WTC11 (cell line): ENCODE measurements around the gene DCAF17.

ENCODE experiments used
- E2F5 ChIP-seq: sonication (generic); formaldehyde crosslinking; IDR thresholded peaks from 2 replicates; pipeline ENCODE4 v1.8.1; 2022; ENCODE audit warnings: mild to moderate bottlenecking, moderate library complexity, missing genetic modification reagents
- ELF4 ChIP-seq: sonication (generic); formaldehyde crosslinking; IDR thresholded peaks from 2 replicates; pipeline ENCODE4 v1.8.1; 2022; ENCODE audit warnings: low read depth, mild to moderate bottlenecking, moderate library complexity, missing genetic modification reagents
- MAX ChIP-seq: sonication (generic); formaldehyde crosslinking; IDR thresholded peaks from 2 replicates; pipeline ENCODE4 v1.8.0; 2022; ENCODE audit warnings: mild to moderate bottlenecking, missing genetic modification reagents
- NFE2L1 ChIP-seq: sonication (generic); formaldehyde crosslinking; IDR thresholded peaks from 2 replicates; pipeline ENCODE4 v1.8.1; 2023; ENCODE audit warnings: missing genetic modification reagents
- NR2C2 ChIP-seq: sonication (generic); formaldehyde crosslinking; IDR thresholded peaks from 2 replicates; pipeline ENCODE4 v1.8.0; 2022; ENCODE audit warnings: mild to moderate bottlenecking, missing genetic modification reagents
- TCF7 ChIP-seq: sonication (generic); formaldehyde crosslinking; IDR thresholded peaks from 2 replicates; pipeline ENCODE4 v1.8.0; 2022; ENCODE audit warnings: mild to moderate bottlenecking, low read depth, missing genetic modification reagents, moderate library complexity
- USF1 ChIP-seq: sonication (generic); formaldehyde crosslinking; IDR thresholded peaks from 2 replicates; pipeline ENCODE4 v1.8.0; 2022; ENCODE audit warnings: mild to moderate bottlenecking, missing genetic modification reagents
- USF2 ChIP-seq: sonication (generic); formaldehyde crosslinking; IDR thresholded peaks from 2 replicates; pipeline ENCODE4 v1.8.1; 2023; ENCODE audit warnings: mild to moderate bottlenecking, missing genetic modification reagents, moderate library complexity
- ZNF121 ChIP-seq: sonication (generic); formaldehyde crosslinking; IDR thresholded peaks from 2 replicates; pipeline ENCODE4 v1.8.0; 2023; ENCODE audit warnings: missing genetic modification reagents
- TF ChIP-seq, protein P1 (sequence below): fragments of 200-600 bp; IDR thresholded peaks from 2 replicates; pipeline ENCODE4 v1.8.0; 2022; ENCODE audit warnings: antibody characterized with exemption

- TF ChIP-seq, protein P1, sequence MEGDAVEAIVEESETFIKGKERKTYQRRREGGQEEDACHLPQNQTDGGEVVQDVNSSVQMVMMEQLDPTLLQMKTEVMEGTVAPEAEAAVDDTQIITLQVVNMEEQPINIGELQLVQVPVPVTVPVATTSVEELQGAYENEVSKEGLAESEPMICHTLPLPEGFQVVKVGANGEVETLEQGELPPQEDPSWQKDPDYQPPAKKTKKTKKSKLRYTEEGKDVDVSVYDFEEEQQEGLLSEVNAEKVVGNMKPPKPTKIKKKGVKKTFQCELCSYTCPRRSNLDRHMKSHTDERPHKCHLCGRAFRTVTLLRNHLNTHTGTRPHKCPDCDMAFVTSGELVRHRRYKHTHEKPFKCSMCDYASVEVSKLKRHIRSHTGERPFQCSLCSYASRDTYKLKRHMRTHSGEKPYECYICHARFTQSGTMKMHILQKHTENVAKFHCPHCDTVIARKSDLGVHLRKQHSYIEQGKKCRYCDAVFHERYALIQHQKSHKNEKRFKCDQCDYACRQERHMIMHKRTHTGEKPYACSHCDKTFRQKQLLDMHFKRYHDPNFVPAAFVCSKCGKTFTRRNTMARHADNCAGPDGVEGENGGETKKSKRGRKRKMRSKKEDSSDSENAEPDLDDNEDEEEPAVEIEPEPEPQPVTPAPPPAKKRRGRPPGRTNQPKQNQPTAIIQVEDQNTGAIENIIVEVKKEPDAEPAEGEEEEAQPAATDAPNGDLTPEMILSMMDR: peak; percentile 61; the same call in 1 of the 2 replicates
- TF ChIP-seq USF2 (CRISPR knock-in tag): no peak
- no peak for TF ChIP-seq USF1 (CRISPR knock-in tag)
- TF ChIP-seq ELF4 (CRISPR knock-in tag): no peak
- TF ChIP-seq TCF7: no peak
- TF ChIP-seq NFE2L1: no peak
- no peak for TF ChIP-seq E2F5 (CRISPR knock-in tag)
- TF ChIP-seq MAX: no peak
- TF ChIP-seq NR2C2 (CRISPR knock-in tag): no peak
- 0 out of 2 replicates have a peak, but pooled peaks have one; percentile 6 for TF ChIP-seq ZNF121 (CRISPR knock-in tag)
Observed at GRCh38 chr2:171416009-171416926, 17.8 kb upstream of the DCAF17 start.
